ENCODE data around the gene CNTNAP5.

The CNTNAP5 gene

DNA sequence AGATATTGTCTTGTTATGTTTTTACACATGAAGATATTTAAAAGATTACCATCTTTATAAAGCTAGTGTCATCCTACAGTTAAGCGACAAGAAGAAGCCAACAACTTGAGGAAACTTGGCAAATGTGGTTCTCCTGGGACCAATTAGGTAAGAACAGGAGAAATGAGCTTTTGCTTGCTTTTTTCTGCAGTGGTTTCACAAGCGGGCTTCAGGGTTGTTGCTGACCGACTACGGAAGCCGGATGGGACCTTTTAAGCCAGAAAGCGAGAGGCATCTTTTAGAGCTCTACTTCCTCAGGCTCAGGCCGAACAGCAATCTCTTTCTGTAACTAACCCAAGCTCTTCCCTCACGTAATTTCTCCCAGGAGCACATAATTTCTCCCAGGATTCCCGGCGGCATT lies 256.5 kb downstream of the CNTNAP5 start:
- DNase-seq = no peak

DNA sequence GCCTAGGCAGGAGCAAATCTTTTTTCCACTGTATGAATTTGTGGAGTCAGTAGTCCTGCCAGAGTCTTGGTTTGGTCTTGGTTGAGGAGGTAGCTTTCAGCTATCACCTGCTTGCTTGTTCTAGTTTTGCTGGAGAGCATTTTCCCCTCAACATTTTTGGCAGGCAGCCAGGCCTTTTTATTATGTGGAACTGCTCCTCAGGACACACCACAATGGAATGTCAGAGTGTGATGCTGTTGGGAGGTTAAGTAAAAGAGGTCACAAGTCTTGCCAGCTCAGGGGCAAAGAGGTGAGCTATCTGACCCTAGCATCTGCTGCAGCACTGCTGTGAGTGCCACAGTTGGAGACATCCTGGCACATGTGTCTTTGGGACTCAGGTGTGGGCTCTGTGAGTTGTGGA lies 258.0 kb downstream of the CNTNAP5 start:
- no peak for DNase-seq

DNA sequence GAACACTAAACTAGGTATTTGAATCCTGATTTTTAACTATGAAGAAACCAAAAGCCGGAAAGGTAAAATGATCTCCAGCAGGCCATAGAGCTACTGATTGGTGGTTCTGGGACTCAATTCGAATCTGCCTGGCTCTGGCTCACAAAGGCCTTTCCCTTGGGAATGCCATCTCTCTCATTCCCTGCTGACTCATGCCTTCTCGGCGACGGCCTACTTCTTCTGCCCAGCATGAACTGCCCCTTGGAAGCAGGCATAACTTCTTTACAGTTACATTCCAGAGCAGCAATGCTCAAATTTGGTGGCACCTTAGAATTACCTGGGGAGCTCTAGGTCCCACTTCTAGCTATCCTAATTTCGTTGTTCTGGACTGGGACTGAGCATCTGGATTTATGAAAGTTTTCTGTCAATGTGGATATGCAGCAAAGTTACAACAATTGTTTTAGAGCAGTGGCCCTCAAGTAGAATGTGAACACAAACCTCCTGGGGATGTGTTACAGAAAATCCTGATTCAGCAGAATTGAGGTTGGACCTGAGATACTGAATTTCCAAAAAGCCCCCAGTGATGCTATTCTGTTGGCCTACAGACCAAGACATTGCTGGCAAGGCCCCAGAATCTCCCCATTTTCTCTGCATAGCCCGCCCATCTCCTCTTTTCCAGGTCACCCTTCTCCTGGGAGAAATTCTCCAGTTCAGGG lies 261.1 kb downstream of the CNTNAP5 start:
- DNase-seq = no peak

DNA sequence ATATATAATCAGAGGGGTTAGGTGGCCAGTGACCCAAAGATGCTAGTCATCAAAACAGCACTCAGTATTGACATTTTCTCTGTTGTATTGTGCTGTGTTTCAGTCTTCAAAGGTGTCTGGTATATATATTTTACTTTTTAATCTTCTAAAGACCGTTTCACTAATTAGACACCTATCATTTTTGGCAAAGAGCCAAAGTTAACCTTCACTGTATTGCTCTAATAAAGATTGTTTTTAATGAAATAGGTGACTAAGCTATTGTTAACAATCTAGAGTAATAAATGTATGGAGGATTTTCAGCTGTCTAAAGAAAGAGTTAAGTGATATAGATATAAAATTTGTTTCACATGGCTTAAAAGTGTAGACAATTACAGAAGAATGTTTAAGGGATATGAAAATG lies 264.0 kb downstream of the CNTNAP5 start:
- no peak for DNase-seq

DNA sequence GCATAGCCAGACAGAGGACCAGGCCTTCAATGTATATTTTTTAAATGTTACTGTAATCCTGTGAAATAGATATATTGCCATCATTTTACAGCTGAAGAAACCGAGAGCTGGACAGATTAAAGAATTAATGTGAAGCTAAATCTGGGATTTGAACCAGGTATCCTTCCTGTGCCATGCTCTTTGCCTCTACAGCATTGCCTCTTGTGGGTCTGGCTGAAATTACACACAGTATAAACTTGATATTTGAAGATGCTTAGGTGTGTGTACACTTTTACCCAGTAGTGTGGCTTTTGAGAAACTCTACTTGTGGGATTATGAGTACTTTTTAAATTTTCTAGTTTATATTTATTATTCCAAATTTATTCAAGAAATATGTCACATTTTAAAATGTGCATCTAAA lies 264.5 kb downstream of the CNTNAP5 start:
- no peak for DNase-seq

DNA sequence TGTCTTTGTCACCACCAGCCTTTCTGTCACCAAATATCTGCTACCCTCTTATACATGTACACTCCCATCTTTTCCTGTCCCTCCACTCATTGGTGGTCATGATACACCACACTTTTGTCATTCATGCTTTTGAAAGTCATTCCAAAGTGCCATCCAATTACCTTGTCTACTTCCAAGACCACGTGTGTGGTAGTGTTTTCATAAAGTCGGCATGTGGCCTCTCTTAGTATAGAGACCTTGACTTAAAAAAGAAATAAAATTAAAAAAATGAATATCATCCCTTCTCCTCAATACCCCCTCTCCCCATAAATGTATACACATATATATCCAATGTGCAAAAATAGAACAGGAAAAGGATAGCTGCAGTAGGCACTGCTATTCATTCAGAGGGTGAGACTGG lies 271.4 kb downstream of the CNTNAP5 start:
- no peak for DNase-seq

DNA sequence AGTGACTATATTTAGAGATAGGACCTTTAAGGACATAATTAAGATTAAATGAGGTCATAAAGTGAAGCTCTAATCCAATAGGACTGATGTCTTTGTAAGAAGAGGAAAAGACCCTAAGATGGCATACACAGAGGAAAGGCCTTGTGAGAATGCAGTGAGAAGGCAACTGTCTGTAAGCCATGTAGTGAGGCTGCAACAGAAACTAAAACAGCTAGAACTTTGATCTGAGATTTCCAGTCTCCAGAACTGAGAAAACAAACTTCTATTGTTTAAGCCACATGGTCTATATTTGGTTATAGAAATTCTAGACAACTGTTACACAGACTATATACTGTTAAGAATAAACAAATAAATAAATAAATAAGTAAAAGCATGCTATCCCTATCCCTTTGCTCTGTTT lies 276.8 kb downstream of the CNTNAP5 start:
- no peak for DNase-seq

DNA sequence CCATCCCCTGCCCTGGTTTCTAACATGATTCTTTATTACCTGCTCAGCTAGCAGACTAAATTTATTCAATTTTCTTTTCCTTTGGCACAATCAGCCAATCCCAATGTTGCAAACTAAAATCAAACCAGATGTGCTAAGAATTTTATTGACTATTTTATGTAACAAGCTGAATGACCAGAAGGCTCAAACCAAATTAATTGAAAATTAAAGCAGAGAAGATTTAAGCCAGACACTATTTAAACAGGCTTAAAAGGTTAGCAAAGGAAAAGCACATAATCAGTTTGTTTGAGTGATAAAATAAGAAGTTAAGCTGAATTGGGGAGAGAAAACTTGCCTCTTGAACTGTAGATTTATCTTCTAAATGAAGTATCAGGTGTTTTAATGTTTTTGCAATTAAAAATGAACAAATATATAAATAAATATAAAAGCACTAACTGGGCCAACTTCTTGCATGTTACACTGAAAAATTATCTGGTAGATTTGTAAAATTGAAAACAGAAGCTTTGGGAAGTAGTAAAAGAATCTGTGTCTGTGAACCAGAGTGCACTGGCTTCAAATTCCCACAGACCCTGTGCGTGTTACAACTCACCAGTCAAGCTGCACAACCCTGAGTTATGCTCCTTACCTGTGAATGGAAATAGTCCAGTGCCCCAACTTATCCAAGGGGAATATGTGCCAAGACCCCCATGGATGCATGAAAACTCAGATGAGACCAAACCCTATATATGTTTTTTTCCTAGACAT lies 283.4 kb downstream of the CNTNAP5 start:
- DNase-seq = no peak

DNA sequence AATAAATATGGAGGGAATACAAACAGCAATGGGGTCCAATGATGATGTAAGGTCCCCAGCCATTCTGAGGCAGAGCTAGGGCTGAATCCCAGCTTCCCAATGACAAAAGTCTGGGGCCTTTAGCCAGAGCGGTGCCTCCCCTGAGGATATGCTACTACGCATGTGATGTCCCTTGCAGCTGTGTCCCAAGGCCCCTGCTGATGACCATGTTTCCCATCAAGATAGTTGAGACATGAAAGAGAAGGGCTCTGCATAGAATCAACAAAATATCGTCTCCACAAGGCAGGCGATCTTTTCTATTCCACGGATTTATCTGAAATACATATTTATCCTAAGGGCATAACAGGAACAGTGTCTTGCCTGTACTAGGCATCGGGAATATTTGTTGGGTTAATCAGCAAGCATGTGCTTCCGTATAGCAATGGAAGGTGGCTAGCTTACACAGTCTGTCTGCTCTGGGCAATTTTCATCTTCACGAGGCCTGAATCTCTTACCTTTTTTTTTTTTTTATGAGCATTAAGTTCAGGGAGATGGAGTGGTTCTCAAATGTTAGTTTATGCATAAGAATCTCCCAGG lies 284.6 kb downstream of the CNTNAP5 start:
- DNase-seq = no peak

DNA sequence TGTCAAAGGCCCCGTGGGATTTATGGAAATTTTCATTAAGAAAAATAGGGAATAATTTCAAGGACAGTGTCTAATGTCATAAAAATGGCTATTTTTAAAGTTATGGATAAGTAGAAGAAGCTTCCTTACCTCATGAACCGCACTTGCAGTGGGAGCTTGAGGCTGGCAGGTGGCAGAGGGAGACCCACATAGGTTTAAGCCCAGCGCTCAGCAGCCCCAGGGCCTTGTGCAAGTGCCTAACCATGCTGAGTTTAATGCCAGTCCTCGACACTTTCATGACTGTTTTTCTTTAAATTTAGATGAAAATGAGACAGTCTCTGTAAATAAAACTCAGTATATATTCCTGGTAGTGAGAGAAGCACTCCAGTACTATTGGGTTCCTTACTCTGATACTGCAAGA lies 285.6 kb downstream of the CNTNAP5 start:
- DNase-seq = no peak

DNA sequence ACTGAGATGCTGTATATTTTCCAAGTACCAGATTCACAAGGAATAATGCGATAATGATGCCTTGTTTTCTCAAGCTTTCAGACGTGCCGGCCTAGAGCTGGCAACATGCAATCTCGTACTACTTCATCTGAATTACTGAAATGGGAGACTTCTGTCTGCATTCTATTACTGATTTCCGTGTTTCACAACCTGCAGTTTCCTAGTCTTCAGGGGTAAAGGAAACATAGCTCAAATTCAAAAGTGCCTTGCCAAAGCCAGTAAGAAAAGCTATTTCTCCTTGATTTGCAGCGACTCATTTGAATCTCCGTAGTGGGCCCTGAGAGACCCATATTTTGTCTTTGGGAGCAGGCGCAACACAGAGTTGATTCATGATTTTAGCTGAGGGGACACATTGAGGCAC lies 289.0 kb downstream of the CNTNAP5 start:
- DNase-seq = no peak

DNA sequence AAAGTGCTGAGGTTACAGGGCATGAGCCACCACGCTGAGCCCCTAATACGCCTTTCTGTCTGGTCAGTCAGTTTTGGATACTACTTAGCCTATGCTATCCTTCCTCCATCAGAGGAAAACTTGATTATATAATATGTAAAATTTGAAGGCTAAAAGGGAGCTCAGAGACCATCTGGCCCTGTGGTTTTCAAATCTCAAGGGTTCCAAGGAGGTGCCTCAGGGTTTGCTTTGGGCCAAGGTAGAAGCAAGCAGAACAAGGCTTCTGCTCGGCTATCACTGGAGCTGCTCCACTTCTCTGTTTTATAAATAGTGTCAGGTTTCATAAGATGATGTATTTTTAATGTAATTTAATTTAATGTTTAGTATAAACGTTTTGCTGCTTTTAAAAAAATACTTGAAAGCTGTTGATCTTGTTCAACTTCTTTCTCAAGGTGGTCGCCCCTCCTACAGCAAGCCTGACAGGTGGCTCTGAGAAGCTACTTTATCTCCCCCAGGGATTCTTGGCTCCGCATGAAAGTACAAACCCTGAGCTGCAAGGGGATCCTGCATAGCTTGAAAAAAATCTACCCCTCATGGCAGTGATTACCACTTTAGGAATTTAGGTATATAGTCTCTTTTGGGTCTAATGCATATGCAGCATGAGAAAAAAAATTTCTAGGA lies 290.3 kb downstream of the CNTNAP5 start:
- no peak for DNase-seq

DNA sequence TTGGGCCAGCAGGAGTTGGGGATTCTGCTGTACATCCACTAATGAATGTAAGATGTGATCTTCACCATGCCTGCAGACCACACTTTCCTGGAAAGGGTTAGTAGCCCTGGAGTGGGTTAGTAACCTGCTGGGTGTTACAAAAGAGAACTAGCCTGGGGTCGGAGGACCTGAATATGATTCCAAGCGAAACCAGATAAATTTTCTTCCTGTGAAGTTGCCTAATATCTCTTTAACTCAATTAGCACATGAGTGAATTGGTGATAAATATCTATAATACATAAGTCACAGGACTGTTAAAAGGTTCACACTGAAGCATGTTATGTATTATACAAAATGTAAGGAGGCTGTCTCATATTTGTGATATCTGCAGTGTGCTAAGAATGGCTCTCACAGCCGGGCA lies 291.0 kb downstream of the CNTNAP5 start:
- no peak for DNase-seq

DNA sequence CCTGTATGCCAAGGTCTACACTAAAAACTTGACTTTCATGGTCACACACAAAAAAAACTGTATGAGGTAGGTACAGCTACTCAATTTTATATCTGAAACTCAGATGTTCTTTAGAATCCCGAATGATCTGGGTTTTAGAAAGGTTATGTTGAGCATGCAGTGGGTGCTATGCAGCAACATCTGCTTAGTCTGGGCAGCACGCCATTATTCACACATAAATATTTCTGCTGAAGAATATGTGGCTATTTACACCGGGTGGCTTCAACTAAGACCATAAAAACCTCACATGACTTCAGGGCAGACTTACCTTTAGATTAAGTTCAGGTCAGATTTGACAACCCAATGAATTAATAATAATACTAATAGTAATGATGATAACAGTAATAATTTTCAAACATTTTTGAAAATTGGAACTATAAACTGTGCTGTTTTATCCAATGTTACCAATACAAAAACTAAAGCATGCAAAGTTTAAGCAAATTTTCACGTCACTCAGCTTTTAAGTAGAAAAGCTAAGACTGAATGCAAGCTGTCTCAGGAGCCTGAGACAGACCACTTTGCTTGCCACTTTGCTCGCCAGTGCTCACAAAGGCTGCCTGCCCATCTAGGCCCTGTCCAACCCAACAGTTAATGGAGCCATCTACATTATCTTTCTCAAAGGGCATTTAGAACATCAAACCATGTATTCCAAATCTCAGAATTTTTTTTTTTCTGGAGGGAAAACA lies 292.0 kb downstream of the CNTNAP5 start:
- no peak for DNase-seq

DNA sequence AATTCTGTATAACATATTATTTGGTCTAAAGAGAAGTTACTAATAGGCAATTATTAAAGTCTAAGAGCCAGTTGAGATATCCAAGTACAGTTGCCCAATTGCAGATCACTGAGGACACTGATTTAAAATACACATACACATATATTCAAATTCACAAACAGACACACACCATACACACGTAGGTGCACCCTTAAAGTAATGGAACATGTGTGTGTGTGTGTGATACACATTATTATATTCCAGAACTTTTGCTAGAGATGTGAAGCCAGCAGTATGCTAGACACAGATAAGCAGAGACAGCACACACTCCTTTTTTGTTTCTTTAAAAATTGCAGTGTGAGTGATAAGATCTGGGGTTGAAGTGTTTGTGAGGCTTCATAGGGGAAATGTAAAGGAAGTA lies 292.5 kb downstream of the CNTNAP5 start:
- no peak for DNase-seq

DNA sequence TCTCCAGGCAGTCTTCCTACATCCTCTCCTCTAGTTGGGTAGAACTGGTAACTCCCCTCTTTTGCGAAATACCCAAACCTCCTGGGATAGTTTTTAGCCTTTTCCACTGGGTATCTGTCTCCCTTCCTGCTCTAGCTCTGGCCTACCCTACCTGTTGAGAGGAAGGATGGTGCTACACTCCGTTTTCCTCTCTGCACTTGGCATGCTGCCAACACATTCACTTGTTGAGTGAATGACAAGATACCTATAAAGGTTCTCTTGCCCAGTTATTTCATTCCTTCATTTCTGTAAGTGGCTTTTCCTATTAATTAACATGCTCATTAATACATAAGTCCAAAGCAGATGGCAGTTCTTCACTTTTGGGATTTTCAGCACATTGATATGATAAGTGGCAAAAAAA lies 293.8 kb downstream of the CNTNAP5 start:
- no peak for DNase-seq

DNA sequence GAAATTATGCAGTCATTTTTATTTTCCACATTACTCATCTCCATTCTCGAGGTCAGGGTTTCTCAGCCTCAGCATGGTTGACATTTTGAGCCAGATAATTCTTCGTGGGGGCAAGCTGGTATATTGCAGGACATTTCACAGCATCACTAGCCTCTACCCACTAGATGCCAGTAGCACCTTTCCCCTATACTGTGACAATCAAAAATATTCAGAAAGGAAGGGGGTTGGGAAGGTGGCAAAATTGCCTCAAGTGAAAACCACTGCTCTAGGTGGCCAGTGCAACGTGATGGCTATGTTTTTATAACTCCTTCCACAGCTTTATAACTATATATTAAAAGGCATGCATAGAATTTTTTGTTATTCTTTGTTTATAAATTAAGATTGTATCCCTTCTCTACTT lies 294.5 kb downstream of the CNTNAP5 start:
- no peak for DNase-seq

DNA sequence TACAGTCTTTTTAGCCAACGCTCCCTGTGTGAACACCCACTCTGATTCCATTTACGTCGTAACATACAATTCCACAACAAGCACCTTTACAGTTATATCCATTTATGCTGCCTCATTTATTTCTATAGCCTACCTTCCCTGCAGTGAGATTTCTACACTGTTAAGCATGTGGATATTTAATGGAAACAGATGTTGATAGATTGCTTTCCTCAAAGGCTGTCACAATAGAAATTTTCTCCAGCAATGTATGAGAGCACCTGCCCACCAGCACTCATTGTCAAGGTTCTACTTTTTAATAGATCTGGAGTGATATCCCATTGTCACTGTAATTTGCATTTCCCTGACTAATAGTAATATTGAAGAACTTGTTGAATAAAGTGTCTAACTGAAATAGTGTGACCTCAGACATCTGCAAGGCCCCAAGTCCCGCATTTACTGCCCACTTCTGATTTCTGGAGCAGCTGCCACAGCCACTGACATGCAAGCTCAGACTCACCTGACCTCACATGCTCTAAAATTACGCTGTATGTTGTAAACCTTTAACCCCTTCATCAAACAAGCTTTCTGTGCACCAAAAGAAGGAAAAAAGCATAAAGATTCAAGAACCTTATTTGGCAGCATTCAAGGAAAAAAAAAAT lies 295.1 kb downstream of the CNTNAP5 start:
- DNase-seq = no peak

DNA sequence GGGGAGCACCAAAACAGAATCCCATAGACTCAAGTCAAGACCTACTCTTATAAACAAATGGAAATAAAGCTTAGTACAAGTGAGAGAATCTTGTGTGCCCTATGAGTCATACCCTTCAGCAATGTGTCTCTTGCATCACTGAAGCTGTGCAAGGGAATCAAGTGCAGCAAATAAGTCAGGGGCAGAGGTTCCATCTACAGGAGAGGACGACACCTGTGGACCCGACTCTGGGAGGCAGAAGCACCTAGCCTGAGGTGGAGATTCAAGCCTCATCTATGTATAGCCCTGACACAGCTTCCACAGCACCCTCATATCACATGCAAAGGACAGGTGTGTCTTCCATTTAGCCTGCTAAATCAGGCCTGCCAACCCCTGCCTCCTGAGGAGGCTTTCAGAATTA lies 298.2 kb downstream of the CNTNAP5 start:
- DNase-seq = no peak

DNA sequence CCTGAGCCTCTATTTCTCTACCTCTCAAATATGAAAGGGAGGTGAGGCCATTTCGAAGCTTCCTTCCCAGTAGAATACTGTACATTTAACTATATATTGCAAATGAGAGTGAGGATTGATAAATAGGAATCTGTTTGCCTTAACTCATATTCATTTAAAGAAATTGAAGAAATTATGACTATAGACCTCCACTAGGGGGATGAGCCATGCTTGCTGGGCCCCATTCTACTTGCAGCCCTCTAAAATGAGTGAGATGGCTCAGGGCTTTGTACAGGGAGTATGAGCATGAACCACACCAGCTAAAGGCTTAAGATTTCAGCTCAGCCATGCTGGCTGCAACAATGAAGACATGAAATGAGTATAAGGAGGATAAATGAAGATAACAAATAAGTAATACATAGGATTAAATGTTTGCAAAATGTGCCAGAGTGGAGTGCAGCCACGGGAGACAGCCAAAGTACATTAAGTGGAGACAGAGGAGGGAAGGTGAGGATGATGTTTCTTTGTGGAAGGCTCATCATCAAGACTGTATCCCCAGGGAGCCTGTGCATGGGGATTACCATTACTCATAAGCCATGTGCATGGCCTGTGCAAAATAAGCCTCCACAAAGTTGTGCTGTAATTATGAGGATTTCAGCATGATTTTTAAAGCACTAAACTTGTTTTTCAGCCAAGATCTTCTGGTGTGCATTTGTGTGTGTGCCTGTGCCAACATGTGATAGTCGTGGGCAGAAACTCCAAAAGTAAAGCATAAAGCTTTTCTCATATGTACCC lies 300.8 kb downstream of the CNTNAP5 start:
- DNase-seq = no peak

DNA sequence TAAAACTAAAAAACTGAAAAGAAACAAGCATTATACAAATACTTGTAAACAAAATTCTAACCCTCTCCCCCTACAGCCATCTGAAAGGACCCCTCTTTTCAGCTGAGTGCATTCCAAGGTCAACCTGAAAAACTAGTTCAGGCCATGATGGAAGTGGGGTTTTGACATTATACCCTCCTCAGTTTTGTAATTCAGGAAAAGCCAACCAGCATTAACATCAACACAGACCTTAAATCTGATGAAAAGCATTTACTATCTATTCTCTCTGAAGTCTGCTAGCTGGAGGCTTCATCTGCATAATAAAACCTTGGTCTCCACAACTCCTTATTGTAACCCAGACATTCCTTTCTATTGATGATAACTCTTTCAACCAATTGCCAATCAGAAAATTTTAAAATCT lies 302.2 kb downstream of the CNTNAP5 start:
- no peak for DNase-seq

DNA sequence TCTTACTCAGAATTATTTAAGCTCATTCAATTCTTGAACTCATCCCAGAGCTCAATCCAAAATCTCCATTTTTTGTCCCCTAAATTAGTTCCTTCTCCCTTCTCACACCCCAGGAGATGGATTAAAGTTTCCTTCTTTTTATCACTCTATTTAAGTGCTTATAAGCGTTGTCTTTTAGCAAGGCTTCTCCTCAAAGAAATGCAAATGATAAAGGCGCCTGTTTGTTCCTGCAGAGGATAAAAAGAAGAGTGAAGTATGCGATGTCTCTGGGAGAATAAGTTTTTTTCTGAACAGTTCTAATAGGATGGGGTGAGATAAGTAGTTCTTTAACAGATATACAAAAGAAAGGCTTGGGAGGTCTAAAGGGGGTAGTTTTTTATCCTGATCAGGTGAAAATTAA lies 303.3 kb downstream of the CNTNAP5 start:
- no peak for DNase-seq

Measured in activated CD4-positive, alpha-beta T cell treated with anti-CD3 and anti-CD28 coated beads for 48 hours (primary cell).